Type B pancreatic cell (in vitro differentiated cells): ENCODE measurements around the gene SLC35E2B. TPM values are rescaled to one million over a fixed set of nuclear protein-coding genes. Genes with fewer than 3 reads are reported as not detected.

Source experiments
- DNase-seq: peaks from one replicate; pipeline ENCODE4 v3.0.0; 2021; ENCODE audit warnings: mixed read lengths; ENCODE audit not compliant: unreplicated experiment; ENCODE audit errors: extremely low spot score
- H3K27ac Mint-ChIP-seq: 2 replicates; pipeline ENCODE4 v1.8.0; 2021; ENCODE audit warnings: mild to moderate bottlenecking, mixed read lengths
- H3K27me3 Mint-ChIP-seq: 2 replicates; pipeline ENCODE4 v1.8.0; 2021; ENCODE audit warnings: mixed read lengths
- H3K36me3 Mint-ChIP-seq: 2 replicates; pipeline ENCODE4 v1.8.0; 2021; ENCODE audit warnings: mixed read lengths
- H3K4me1 Mint-ChIP-seq: one replicate; pipeline ENCODE4 v1.8.0; 2021; ENCODE audit warnings: mixed read lengths; ENCODE audit not compliant: unreplicated experiment
- H3K4me3 Mint-ChIP-seq: 2 replicates; pipeline ENCODE4 v1.8.0; 2021; ENCODE audit warnings: mild to moderate bottlenecking, mixed read lengths
- H3K9me3 Mint-ChIP-seq: 2 replicates; pipeline ENCODE4 v1.8.0; 2021; ENCODE audit warnings: mixed read lengths
- total RNA-seq: library from RNA; stranded (reverse); gene quantifications from 2 replicates; pipeline ENCODE4 v1.2.1, GENCODE V29; 2021; ENCODE audit warnings: low replicate concordance
- TF ChIP-seq, protein P1 (sequence below): fragments of 200-600 bp; sonication (generic); conservative IDR thresholded peaks from 2 replicates; pipeline ENCODE4 v1.5.0; 2021; ENCODE audit warnings: antibody characterized with exemption, mild to moderate bottlenecking

SLC35E2B gene
- total RNA-seq, 1 donor from 2014 or later = 116 TPM

DNA sequence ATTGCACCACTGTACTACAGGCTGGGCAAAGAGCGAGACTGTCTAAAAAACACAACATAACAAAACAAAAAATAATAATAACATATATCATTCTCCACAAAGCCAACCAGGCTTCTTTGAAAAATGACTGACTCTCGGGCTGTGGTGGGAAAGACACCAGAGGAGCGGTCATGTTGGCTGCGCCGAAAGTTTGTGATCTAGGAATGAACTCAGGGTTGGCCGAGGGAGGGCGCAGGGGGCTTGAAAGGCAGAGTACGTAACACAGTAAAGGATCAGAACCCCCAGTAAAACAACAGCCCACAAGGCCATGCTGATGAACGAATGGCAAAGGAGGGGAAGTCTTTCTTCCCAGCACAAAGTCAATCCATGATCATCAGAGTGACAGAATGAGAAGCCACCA lies 4.7 kb downstream of the SLC35E2B start:
- TF ChIP-seq, protein P1, sequence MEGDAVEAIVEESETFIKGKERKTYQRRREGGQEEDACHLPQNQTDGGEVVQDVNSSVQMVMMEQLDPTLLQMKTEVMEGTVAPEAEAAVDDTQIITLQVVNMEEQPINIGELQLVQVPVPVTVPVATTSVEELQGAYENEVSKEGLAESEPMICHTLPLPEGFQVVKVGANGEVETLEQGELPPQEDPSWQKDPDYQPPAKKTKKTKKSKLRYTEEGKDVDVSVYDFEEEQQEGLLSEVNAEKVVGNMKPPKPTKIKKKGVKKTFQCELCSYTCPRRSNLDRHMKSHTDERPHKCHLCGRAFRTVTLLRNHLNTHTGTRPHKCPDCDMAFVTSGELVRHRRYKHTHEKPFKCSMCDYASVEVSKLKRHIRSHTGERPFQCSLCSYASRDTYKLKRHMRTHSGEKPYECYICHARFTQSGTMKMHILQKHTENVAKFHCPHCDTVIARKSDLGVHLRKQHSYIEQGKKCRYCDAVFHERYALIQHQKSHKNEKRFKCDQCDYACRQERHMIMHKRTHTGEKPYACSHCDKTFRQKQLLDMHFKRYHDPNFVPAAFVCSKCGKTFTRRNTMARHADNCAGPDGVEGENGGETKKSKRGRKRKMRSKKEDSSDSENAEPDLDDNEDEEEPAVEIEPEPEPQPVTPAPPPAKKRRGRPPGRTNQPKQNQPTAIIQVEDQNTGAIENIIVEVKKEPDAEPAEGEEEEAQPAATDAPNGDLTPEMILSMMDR = no peak
- Mint-ChIP-seq H3K27ac (peak overlapping the region; percentile 77), H3K4me3 (peak overlapping the region; percentile 31), H3K9me3 (no peaks in the 10 kb centered on the region), H3K36me3 (peaks cover 8% of the 10 kb centered on the region), H3K27me3 (no peaks in the 10 kb centered on the region), H3K4me1 (peaks cover 5% of the 10 kb centered on the region)
- no peak for DNase-seq

DNA sequence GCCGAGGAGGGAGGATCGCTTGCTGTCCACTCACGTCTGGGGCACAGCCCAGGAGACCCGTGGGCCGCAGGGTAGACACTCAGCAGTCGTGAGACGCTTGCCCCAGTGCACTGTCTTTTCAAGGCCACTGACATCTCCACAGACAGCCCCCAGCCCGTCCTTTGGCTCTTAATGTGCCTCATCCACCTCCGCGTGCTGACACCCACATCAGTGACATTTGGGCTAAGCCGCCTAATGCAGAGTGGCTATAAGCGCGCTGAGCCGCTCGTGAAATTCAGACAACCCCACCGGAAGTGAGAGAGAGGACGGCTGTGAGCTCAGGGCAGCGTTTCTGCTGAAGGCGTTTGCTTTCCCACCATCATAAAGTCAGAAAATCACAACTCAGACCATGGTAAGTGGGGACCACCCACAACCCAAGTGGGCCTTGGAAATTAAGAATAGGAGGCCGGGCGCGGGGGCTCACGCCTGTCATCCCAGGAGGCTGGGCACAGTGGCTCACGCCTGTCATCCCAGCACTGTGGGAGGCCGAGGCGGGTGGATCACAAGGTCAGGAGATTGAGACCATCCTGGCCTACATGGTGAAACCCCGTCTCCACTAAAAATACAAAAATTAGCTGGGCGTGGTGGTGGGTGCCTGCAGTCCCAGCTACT lies 8.4 kb downstream of the SLC35E2B start:
- TF ChIP-seq, protein P1 = no peak
- H3K4me3 Mint-ChIP-seq = no peak overlapping the region
- peaks cover 8% of the 10 kb centered on the region for H3K36me3 Mint-ChIP-seq
- H3K27ac Mint-ChIP-seq = peak overlapping the region; percentile 66
- H3K4me1 Mint-ChIP-seq = peaks cover 7% of the 10 kb centered on the region
- H3K27me3 Mint-ChIP-seq = no peaks in the 10 kb centered on the region
- no peaks in the 10 kb centered on the region for H3K9me3 Mint-ChIP-seq
- no peak for DNase-seq

DNA sequence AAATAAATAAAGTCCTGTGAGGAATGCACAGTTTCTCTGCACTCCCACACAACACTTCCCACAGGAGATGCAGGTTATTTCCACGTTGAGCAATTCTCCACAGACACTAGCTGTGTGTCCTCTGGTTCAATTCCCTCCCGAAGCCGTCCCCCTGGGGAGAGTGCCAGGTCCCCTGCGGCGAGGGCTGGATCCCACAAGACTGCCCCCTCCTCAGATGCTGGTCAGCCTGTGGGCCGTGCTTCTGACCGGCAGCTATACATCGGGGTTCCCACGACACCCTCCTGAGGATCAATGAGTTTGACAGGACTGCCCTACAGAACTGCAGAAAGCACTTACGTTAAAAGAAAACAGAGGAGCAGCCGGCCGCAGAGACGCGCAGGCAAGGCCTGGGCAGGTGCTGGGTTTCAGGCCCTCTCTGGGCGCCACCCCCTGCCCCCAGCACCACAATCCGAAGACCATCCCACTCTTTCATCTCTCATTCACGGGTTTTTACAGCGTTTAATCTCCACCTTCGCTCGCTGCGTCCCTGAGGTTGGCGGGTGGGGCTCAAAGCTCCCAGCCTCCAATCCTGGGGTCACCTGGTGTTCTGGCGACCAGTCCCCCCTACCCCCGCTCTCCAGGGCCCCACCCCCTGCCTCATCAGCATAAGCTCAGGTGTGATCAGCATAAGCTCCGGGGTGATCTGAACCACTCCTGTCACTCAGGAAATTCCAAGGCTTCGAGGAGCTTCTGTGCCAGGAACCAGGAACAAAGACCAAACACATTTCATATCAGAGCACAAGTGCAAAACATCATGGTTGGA lies 9.3 kb downstream of the SLC35E2B start:
- TF ChIP-seq, protein P1 = no peak
- Mint-ChIP-seq H3K27me3 (no peaks in the 10 kb centered on the region), H3K4me3 (no peak overlapping the region), H3K36me3 (peaks cover 8% of the 10 kb centered on the region), H3K27ac (peak overlapping the region; percentile 66), H3K4me1 (peaks cover 12% of the 10 kb centered on the region), H3K9me3 (no peaks in the 10 kb centered on the region)
- DNase-seq = no peak

DNA sequence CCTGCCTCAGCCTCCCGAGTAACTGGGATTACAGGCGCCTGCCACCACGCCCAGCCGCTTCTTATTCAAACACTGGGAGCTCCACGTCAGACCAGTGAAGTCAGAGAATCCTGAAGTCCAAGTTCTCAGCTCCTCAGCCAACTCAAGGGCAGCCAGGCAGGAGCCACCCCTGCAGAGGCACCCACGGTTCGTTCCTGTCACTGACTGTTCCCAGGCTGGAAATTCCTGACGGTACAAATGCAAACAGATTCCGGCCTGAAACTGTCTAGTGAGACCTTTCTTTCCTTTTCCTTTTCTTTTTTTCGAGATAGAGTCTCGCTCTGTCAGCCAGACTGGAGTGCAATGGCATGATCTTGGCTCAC lies 11.7 kb downstream of the SLC35E2B start:
- peaks cover 7% of the 10 kb centered on the region for H3K4me1 Mint-ChIP-seq
- H3K4me3 Mint-ChIP-seq = no peak overlapping the region
- peaks cover 3% of the 10 kb centered on the region for H3K36me3 Mint-ChIP-seq
- H3K9me3 Mint-ChIP-seq = no peaks in the 10 kb centered on the region
- no peak for DNase-seq
- TF ChIP-seq, protein P1 = no peak
- H3K27me3 Mint-ChIP-seq = no peaks in the 10 kb centered on the region
- peak overlapping the region; percentile 58 for H3K27ac Mint-ChIP-seq

DNA sequence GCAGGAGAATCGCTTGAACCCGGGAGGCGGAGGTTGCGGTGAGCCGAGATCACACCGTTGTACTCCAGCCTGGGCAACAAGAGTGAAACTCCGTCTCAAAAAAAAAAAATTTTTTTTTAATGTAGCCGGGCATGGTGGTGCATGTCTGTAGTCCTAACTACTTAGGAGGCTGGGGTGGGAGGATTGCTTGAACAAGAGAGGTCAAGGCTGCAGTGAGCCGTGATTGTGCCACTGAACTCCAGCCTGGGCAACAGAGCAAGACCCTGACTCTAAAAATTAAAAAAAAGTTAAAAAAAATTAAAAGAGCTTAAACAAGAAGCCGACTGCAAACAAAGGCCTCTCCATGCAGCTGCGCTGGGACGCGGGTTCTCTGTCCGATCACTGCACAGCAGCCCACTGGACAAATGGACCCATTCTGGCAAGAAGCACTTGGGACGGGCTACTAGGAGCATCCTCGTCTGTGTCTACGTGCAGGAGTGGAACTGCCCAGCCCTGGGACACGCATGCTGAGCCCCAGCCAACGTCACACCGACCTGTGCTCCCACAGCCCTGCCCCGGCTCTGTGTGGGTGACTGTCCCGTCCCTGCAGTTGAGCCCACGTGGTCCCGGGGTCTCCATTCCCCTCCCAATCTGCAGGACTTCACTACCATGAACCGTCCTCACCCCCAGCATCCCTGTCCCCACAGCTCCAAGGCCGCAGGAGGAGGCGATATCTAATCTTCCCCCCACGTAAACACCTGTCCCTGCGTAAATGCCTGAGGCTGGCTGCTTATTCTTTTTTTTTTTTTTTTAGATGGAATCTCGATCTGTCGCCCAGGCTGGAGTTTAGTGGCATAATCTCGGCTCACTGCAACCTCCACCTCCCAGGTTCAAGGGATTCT lies 12.3 kb downstream of the SLC35E2B start:
- Mint-ChIP-seq H3K27me3 (no peaks in the 10 kb centered on the region), H3K36me3 (peaks cover 1% of the 10 kb centered on the region), H3K9me3 (no peaks in the 10 kb centered on the region), H3K27ac (no peak overlapping the region), H3K4me3 (no peak overlapping the region), H3K4me1 (peaks cover 7% of the 10 kb centered on the region)
- TF ChIP-seq, protein P1 = no peak
- DNase-seq = no peak
